ENCODE results near the gene AADAC.
"Not testable (repeated sequence)": the region's sequence is repeated elsewhere in the genome, so short reads cannot be mapped to it uniquely, and the experiment has no call there.

AADAC gene

GRCh38 chr3:151788401-151788800 is 25.5 kb upstream of the AADAC start:
- TF ChIP-seq GATA1 (IDR thresholded peaks at IDR 0.05; ENCODE audit: low read depth, low read length) = no peak
- TF ChIP-seq POLR2A (IDR thresholded peaks at IDR 0.05; ENCODE audit: low read length) = no peak
- DNase-seq = no peak

GRCh38 chr3:151789853-151790463 is 24.0 kb upstream of the AADAC start:
- TF ChIP-seq POLR2A (IDR thresholded peaks at IDR 0.05; ENCODE audit: low read length) (no peak), GATA1 (IDR thresholded peaks at IDR 0.05; ENCODE audit: low read depth, low read length) (no peak)
- no peak for DNase-seq

DNA sequence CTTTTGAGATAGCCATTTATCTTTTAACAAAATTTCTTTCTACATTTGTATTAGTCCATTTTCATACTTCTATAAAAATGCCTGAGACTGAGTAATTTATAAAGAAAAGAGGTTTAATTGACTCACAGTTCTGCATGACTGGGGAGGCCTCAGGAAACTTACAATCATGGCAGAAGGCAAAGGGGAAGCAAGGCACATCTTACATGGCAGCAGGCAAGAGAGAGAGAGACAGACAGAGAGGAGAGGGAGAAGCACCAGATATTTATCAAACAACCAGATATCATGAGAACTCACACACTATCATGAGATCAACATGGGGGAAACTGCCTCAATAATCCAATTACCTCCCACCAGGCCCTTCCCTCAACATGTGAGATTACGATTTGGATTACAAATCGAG is 23.2 kb upstream of the AADAC start:
- DNase-seq = not testable (repeated sequence)

DNA sequence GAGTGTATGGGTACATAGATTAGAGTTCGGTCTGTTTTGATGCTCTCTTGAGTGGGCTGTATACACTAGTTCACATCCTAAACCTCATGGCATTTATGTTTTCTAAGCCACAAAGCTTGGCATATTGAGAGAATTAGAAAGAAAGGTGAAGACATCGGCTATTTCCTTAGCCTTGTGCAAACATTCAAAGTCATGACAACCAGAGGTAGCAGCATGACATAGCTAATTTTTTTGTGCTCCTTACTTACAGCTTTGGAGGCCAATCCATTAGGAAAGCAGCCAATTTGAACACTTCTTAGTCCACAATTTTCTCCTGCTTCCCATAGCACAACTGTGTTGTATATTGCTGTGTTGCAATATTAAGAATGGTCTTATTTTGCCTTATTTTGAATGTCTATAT is 21.5 kb upstream of the AADAC start:
- TF ChIP-seq GATA1 (IDR thresholded peaks at IDR 0.05; ENCODE audit: low read depth, low read length) (no peak), POLR2A (IDR thresholded peaks at IDR 0.05; ENCODE audit: low read length) (no peak)
- no peak for DNase-seq

DNA sequence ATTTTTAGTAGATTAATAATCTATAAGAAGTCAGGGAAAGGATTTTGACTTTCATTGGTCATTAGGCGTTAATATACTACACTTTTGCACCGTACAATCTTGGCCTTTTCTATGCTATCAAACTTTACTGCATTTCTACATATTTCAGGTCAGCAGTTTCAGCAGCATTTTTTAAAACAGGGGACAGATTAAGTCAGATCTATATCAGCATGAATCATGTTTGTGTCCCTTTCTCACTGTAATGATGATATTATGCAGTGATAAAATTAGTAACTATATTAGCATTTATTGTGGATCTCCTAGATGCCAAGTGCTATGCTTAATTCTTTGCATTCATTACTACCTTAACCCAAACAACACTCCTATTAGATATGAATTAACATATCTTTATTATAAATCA is 20.3 kb upstream of the AADAC start:
- DNase-seq = no peak

GRCh38 chr3:151794080-151794479 is 19.8 kb upstream of the AADAC start:
- TF ChIP-seq POLR2A (IDR thresholded peaks at IDR 0.05; ENCODE audit: low read length) = no peak
- TF ChIP-seq GATA1 (IDR thresholded peaks at IDR 0.05; ENCODE audit: low read depth, low read length) = no peak
- no peak for DNase-seq

More for the DNA sequence above, 20.3 kb upstream of the AADAC start:
- TF ChIP-seq POLR2A (IDR thresholded peaks at IDR 0.05; ENCODE audit: low read length) = no peak
- no peak for TF ChIP-seq GATA1 (IDR thresholded peaks at IDR 0.05; ENCODE audit: low read depth, low read length)

- no peak for DNase-seq
- TF ChIP-seq GATA1 (IDR thresholded peaks at IDR 0.05; ENCODE audit: low read depth, low read length) = no peak
- no peak for TF ChIP-seq POLR2A (IDR thresholded peaks at IDR 0.05; ENCODE audit: low read length)
Observed at GRCh38 chr3:151795276-151795675, 18.6 kb upstream of the AADAC start.

GRCh38 chr3:151796105-151796680 is 17.7 kb upstream of the AADAC start:
- DNase-seq = no peak
- TF ChIP-seq GATA1 (IDR thresholded peaks at IDR 0.05; ENCODE audit: low read depth, low read length) (no peak), POLR2A (IDR thresholded peaks at IDR 0.05; ENCODE audit: low read length) (no peak)

DNA sequence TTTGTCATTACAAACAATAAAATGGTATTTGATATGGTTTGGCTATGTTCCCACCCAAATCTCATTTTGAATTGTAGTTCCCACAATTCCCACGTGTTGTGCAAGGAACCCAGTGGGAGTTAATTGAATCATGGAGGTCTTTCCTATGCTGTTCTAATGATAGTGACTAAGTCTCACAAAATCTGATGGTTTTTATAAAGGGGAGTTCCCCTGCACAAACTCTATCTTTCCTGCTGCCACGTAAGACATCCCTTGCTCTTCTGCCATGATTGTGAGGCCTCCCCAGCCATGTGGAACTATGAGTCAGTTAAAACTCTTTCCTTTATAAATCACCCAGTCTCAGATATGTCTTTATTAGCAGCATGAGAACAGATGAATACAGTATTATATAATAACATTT is 15.4 kb upstream of the AADAC start:
- TF ChIP-seq GATA1 (IDR thresholded peaks at IDR 0.05; ENCODE audit: low read depth, low read length) = no peak
- TF ChIP-seq POLR2A (IDR thresholded peaks at IDR 0.05; ENCODE audit: low read length) = no peak
- no peak for DNase-seq

DNA sequence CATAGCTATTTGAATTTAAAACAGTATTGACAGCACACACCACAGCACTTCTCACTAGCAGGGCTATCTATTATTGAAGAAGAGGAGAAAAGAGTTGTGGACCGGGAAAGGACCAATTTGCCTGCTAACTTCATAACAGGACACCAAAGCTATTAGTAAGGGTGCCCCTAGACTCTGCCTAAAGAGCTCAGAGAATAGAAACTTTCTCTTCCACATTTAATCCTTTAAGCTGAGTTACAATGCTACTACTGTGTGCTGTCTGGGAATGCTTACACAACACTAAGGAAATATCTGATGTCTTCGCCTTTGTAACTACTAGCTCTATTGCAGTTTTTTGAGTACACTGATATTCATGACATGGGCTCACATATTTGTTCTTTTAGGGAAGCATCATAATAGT is 13.5 kb upstream of the AADAC start:
- no peak for DNase-seq
- TF ChIP-seq POLR2A (IDR thresholded peaks at IDR 0.05; ENCODE audit: low read length) = no peak
- TF ChIP-seq GATA1 (IDR thresholded peaks at IDR 0.05; ENCODE audit: low read depth, low read length) = no peak

- DNase-seq = no peak
- TF ChIP-seq GATA1 (IDR thresholded peaks at IDR 0.05; ENCODE audit: low read depth, low read length) = no peak
- TF ChIP-seq POLR2A (IDR thresholded peaks at IDR 0.05; ENCODE audit: low read length) = no peak
Observed at GRCh38 chr3:151804267-151804666, 9.6 kb upstream of the AADAC start.

- DNase-seq = no peak
- TF ChIP-seq POLR2A (IDR thresholded peaks at IDR 0.05; ENCODE audit: low read length) = no peak
- TF ChIP-seq GATA1 (IDR thresholded peaks at IDR 0.05; ENCODE audit: low read depth, low read length) = no peak
Observed at GRCh38 chr3:151806838-151807237, 7.1 kb upstream of the AADAC start.

- peak in 1 of 2 experiments; percentile 2 for DNase-seq
Observed at GRCh38 chr3:151808926-151809325, 5.0 kb upstream of the AADAC start.

- no peak for DNase-seq
Observed at GRCh38 chr3:151811474-151811873, 2.4 kb upstream of the AADAC start.

GRCh38 chr3:151814588-151814987 is 672 bp downstream of the AADAC start:
- DNase-seq = no peak
- TF ChIP-seq POLR2A (IDR thresholded peaks at IDR 0.05; ENCODE audit: low read length) (no peak), GATA1 (IDR thresholded peaks at IDR 0.05; ENCODE audit: low read depth, low read length) (no peak)

More at GRCh38 chr3:151811474-151811873, 2.4 kb upstream of the AADAC start:
- TF ChIP-seq POLR2A (IDR thresholded peaks at IDR 0.05; ENCODE audit: low read length) = no peak
- no peak for TF ChIP-seq GATA1 (IDR thresholded peaks at IDR 0.05; ENCODE audit: low read depth, low read length)
